ENCODE results near the gene MTM1.

MTM1 gene

GRCh38 chrX:150649096-150649870, 80.9 kb downstream of the MTM1 start:
- DNase-seq (ENCODE audit: low read depth): no peak

GRCh38 chrX:150651906-150652305, 83.5 kb downstream of the MTM1 start:
- H3K4me3 ChIP-seq (ENCODE audit: low read length): no peak overlapping the region
- DNase-seq (ENCODE audit: low read depth): no peak
- no peak for TF ChIP-seq CTCF (conservative IDR thresholded peaks at IDR 0.05; ENCODE audit: low read depth, low read length)

More at GRCh38 chrX:150649096-150649870, 80.9 kb downstream of the MTM1 start:
- no peak for TF ChIP-seq CTCF (conservative IDR thresholded peaks at IDR 0.05; ENCODE audit: low read depth, low read length)
- H3K4me3 ChIP-seq (ENCODE audit: low read length): no peak overlapping the region

GRCh38 chrX:150655788-150656187, 87.4 kb downstream of the MTM1 start:
- H3K4me3 ChIP-seq (ENCODE audit: low read length): no peak overlapping the region
- DNase-seq (ENCODE audit: low read depth): no peak
- TF ChIP-seq CTCF (conservative IDR thresholded peaks at IDR 0.05; ENCODE audit: low read depth, low read length): no peak

- DNase-seq (ENCODE audit: low read depth): no peak
- no peak for TF ChIP-seq CTCF (conservative IDR thresholded peaks at IDR 0.05; ENCODE audit: low read depth, low read length)
- no peak overlapping the region for H3K4me3 ChIP-seq (ENCODE audit: low read length)
Measured at GRCh38 chrX:150663073-150663472, 94.7 kb downstream of the MTM1 start.

GRCh38 chrX:150664290-150664689, 95.9 kb downstream of the MTM1 start:
- DNase-seq (ENCODE audit: low read depth): no peak
- no peak overlapping the region for H3K4me3 ChIP-seq (ENCODE audit: low read length)
- no peak for TF ChIP-seq CTCF (conservative IDR thresholded peaks at IDR 0.05; ENCODE audit: low read depth, low read length)

GRCh38 chrX:150676221-150676620, 107.8 kb downstream of the MTM1 start:
- TF ChIP-seq CTCF (conservative IDR thresholded peaks at IDR 0.05; ENCODE audit: low read depth, low read length): no peak
- DNase-seq (ENCODE audit: low read depth): no peak

GRCh38 chrX:150680974-150681373, 112.6 kb downstream of the MTM1 start:
- peak; percentile 52 for TF ChIP-seq CTCF (conservative IDR thresholded peaks at IDR 0.05; ENCODE audit: low read depth, low read length)
- no peak for DNase-seq (ENCODE audit: low read depth)
- H3K4me3 ChIP-seq (ENCODE audit: low read length): no peak overlapping the region

More at GRCh38 chrX:150676221-150676620, 107.8 kb downstream of the MTM1 start:
- H3K4me3 ChIP-seq (ENCODE audit: low read length): no peak overlapping the region

Data from retinal pigment epithelial cell (primary cell).